ENCODE measurements around the gene PDK1.

DNA sequence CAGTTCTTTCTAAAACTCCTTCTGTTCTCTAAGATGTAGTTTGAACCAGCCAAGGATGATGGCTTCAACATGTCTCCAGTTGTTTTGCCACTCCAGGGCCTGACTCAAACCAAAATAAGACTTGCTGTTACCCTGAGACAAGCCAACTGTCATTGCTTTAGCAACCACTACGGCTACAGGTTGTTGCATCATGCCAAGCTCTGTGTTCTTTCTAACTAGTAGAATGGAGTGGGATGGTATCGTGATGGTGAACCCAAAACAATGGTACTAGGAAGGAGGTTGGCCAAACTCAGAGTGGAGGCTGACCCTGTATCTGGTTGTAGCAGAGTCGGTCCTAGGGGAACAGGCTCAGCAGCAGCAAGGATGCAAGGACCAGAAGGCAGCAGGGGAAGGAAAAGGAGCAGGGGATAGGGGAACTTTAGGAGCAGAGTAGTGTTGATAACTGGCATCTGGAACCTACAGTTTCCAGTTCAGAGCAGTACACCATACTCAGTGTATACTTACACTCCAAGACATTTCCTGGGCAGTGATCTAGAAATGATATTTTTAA lies 51.6 kb downstream of the PDK1 start:
- no peak for TF ChIP-seq POLR2A (IDR thresholded peaks at IDR 0.05; ENCODE audit: low read depth, low read length)
- no peak for TF ChIP-seq POLR2AphosphoS5 (IDR thresholded peaks at IDR 0.05; ENCODE audit: low read depth, low read length)
- TF ChIP-seq SPI1 (IDR thresholded peaks at IDR 0.05; ENCODE audit: low read depth, low read length), result no peak

Measured in GM12891 (cell line).